GM12801 (cell line): Measurements from ENCODE around the gene TBL1Y.

Experiments
- CTCF ChIP-seq: IDR thresholded peaks from one replicate; pipeline ENCODE4 v1.5.1; 2011; ENCODE audit warnings: control low read depth; ENCODE audit not compliant: insufficient read length; ENCODE audit errors: extremely low read depth

The TBL1Y gene

GRCh38 chrY:6910372-6911252 lies at the start of gene TBL1Y:
Gene TBL1Y (plus strand): TSS chrY:6910697. CDS start chrY:7025085, 114,388 bp downstream.
- TF ChIP-seq CTCF: no peak

GRCh38 chrY:6894496-6894895 lies 16.0 kb upstream of the TBL1Y start:
- TF ChIP-seq CTCF: no peak

- TF ChIP-seq CTCF: no peak
Measured at GRCh38 chrY:6895236-6895635, 15.3 kb upstream of the TBL1Y start.

GRCh38 chrY:6907591-6907990 lies 2.9 kb upstream of the TBL1Y start:
- TF ChIP-seq CTCF: no peak

- TF ChIP-seq CTCF: no peak
Measured at GRCh38 chrY:6909118-6909521, 1.4 kb upstream of the TBL1Y start.

GRCh38 chrY:6909856-6910255 lies 641 bp upstream of the TBL1Y start:
- TF ChIP-seq CTCF: no peak

GRCh38 chrY:6911253-6911881 lies 870 bp downstream of the TBL1Y start, which contains the start of gene AMELY:
Gene AMELY (minus strand): TSS chrY:6911752. CDS start chrY:6872608, 39,144 bp downstream.
- no peak for TF ChIP-seq CTCF
